Kidney epithelial cell (primary cell): ENCODE data around the gene TEX264. TPM values are rescaled to one million over a fixed set of nuclear protein-coding genes. Genes with fewer than 3 reads are reported as not detected.

ENCODE experiments used
- DNase-seq: peaks from one replicate; pipeline ENCODE4 v3.0.0-alpha.2; 2010; ENCODE audit warnings: low read depth
- H3K27me3 ChIP-seq: 2 replicates; pipeline ENCODE4 v1.6.0; 2011; ENCODE audit warnings: low read length; ENCODE audit not compliant: control insufficient read depth, insufficient read depth
- H3K36me3 ChIP-seq: 2 replicates; pipeline ENCODE4 v1.5.1; 2011; ENCODE audit warnings: low read length; ENCODE audit not compliant: control insufficient read depth, insufficient read depth
- H3K4me3 ChIP-seq: 2 replicates; pipeline ENCODE4 v1.5.1; 2011; ENCODE audit warnings: low read depth, mild to moderate bottlenecking, control low read depth, low read length
- CTCF ChIP-seq: IDR thresholded peaks from 2 replicates; pipeline ENCODE4 v1.5.1; 2011; ENCODE audit warnings: mild to moderate bottlenecking, moderate library complexity, low read length, control low read depth, inconsistent platforms; ENCODE audit not compliant: insufficient read depth, poor library complexity, severe bottlenecking
- total RNA-seq: library from RNA; depleted of rRNA; stranded (reverse); fragments of >200 nt; gene quantifications from 2 replicates; pipeline ENCODE4 v1.2.3, GENCODE V29; 2015

TEX264 gene
- total RNA-seq, 1 donor from 2014 or later, result 75.7 TPM

- DNase-seq, result no peak
- H3K4me3 ChIP-seq, result no peak overlapping the region
- H3K27me3 ChIP-seq, result peaks cover 23% of the 10 kb centered on the region
- H3K36me3 ChIP-seq, result no peaks in the 10 kb centered on the region
- no peak for TF ChIP-seq CTCF
Measured at GRCh38 chr3:51711352-51712037, 40.4 kb downstream of the TEX264 start.

- DNase-seq, result no peak
- Histone ChIP-seq H3K4me3 (no peak overlapping the region), H3K36me3 (no peaks in the 10 kb centered on the region), H3K27me3 (peaks cover 22% of the 10 kb centered on the region)
- no peak for TF ChIP-seq CTCF
Measured at GRCh38 chr3:51712038-51712420, 41.0 kb downstream of the TEX264 start.

GRCh38 chr3:51712511-51712931, 41.5 kb downstream of the TEX264 start:
- no peaks in the 10 kb centered on the region for H3K36me3 ChIP-seq
- peaks cover 17% of the 10 kb centered on the region for H3K27me3 ChIP-seq
- no peak for TF ChIP-seq CTCF
- no peak for DNase-seq
- H3K4me3 ChIP-seq, result no peak overlapping the region

GRCh38 chr3:51712963-51713362, 41.9 kb downstream of the TEX264 start:
- DNase-seq, result no peak
- H3K4me3 ChIP-seq, result no peak overlapping the region
- no peak for TF ChIP-seq CTCF
- H3K36me3 ChIP-seq, result no peaks in the 10 kb centered on the region
- peaks cover 12% of the 10 kb centered on the region for H3K27me3 ChIP-seq

- Histone ChIP-seq H3K27me3 (no peaks in the 10 kb centered on the region), H3K4me3 (no peak overlapping the region), H3K36me3 (no peaks in the 10 kb centered on the region)
- DNase-seq, result no peak
- no peak for TF ChIP-seq CTCF
Measured at GRCh38 chr3:51715231-51715976, 44.4 kb downstream of the TEX264 start.

- Histone ChIP-seq H3K36me3 (no peaks in the 10 kb centered on the region), H3K4me3 (no peak overlapping the region), H3K27me3 (no peaks in the 10 kb centered on the region)
- TF ChIP-seq CTCF, result no peak
- DNase-seq, result no peak
Measured at GRCh38 chr3:51715977-51716294, 44.9 kb downstream of the TEX264 start.
